HEK293 (cell line): ENCODE measurements around the gene SLC6A17.

Source experiments
- AEBP2 ChIP-seq: fragments of 450-650 bp; formaldehyde crosslinking; IDR thresholded peaks from 2 replicates; pipeline ENCODE4 v1.5.1; 2016; ENCODE audit warnings: missing biosample characterization, missing genetic modification characterization, borderline replicate concordance
- GLI4 ChIP-seq: fragments of 450-650 bp; formaldehyde crosslinking; IDR thresholded peaks from 2 replicates; pipeline ENCODE4 v1.5.1; 2016; ENCODE audit warnings: missing biosample characterization, missing genetic modification characterization
- IKZF3 ChIP-seq: fragments of 450-650 bp; IDR thresholded peaks from 2 replicates; pipeline ENCODE4 v1.5.0; 2018; ENCODE audit warnings: missing biosample characterization, mild to moderate bottlenecking, missing genetic modification characterization, moderate library complexity
- INSM2 ChIP-seq: fragments of 450-650 bp; formaldehyde crosslinking; IDR thresholded peaks from 2 replicates; pipeline ENCODE4 v1.5.1; 2016; ENCODE audit warnings: missing biosample characterization, missing genetic modification characterization
- KLF9 ChIP-seq: fragments of 450-650 bp; formaldehyde crosslinking; IDR thresholded peaks from 2 replicates; pipeline ENCODE4 v1.5.1; 2016; ENCODE audit warnings: missing biosample characterization, missing genetic modification characterization, low read depth
- PRDM2 ChIP-seq: fragments of 450-650 bp; formaldehyde crosslinking; IDR thresholded peaks from 2 replicates; pipeline ENCODE4 v1.5.1; 2016; ENCODE audit warnings: missing biosample characterization, missing genetic modification characterization, borderline replicate concordance
- PRDM6 ChIP-seq: fragments of 450-650 bp; formaldehyde crosslinking; IDR thresholded peaks from 2 replicates; pipeline ENCODE4 v1.5.1; 2017; ENCODE audit warnings: missing biosample characterization, missing genetic modification characterization
- SCRT2 ChIP-seq: fragments of 450-650 bp; formaldehyde crosslinking; IDR thresholded peaks from 2 replicates; pipeline ENCODE4 v1.5.1; 2016; ENCODE audit warnings: missing biosample characterization, missing genetic modification characterization
- ZBTB11 ChIP-seq: fragments of 450-650 bp; formaldehyde crosslinking; conservative IDR thresholded peaks from 2 replicates; pipeline ENCODE4 v1.5.1; 2016; ENCODE audit warnings: low read depth, missing biosample characterization, missing genetic modification characterization
- ZBTB17 ChIP-seq: fragments of 450-650 bp; formaldehyde crosslinking; IDR thresholded peaks from 2 replicates; pipeline ENCODE4 v1.5.1; 2016; ENCODE audit warnings: missing biosample characterization, missing genetic modification characterization
- ZBTB21 ChIP-seq: fragments of 450-650 bp; formaldehyde crosslinking; IDR thresholded peaks from 2 replicates; pipeline ENCODE4 v1.5.1; 2017; ENCODE audit warnings: missing biosample characterization, missing genetic modification characterization
- ZNF175 ChIP-seq: fragments of 450-650 bp; formaldehyde crosslinking; IDR thresholded peaks from 2 replicates; pipeline ENCODE4 v1.5.1; 2016; ENCODE audit warnings: missing biosample characterization, missing genetic modification characterization
- ZNF221 ChIP-seq: fragments of 450-650 bp; formaldehyde crosslinking; IDR thresholded peaks from 2 replicates; pipeline ENCODE4 v1.5.1; 2017; ENCODE audit warnings: missing biosample characterization, missing genetic modification characterization, borderline replicate concordance
- ZNF239 ChIP-seq: fragments of 450-650 bp; formaldehyde crosslinking; IDR thresholded peaks from 2 replicates; pipeline ENCODE4 v1.5.1; 2016; ENCODE audit warnings: missing biosample characterization, missing genetic modification characterization
- ZNF335 ChIP-seq: fragments of 450-650 bp; formaldehyde crosslinking; conservative IDR thresholded peaks from 2 replicates; pipeline ENCODE4 v1.5.1; 2016; ENCODE audit warnings: missing biosample characterization, missing genetic modification characterization
- ZNF350 ChIP-seq: fragments of 450-650 bp; formaldehyde crosslinking; IDR thresholded peaks from 2 replicates; pipeline ENCODE4 v1.5.0; 2017; ENCODE audit warnings: missing biosample characterization, mild to moderate bottlenecking, missing genetic modification characterization
- ZNF404 ChIP-seq: fragments of 450-650 bp; formaldehyde crosslinking; IDR thresholded peaks from 2 replicates; pipeline ENCODE4 v1.5.1; 2017; ENCODE audit warnings: missing biosample characterization, missing genetic modification characterization
- ZNF571 ChIP-seq: fragments of 450-650 bp; formaldehyde crosslinking; IDR thresholded peaks from 2 replicates; pipeline ENCODE4 v1.5.0; 2017; ENCODE audit warnings: missing biosample characterization, missing genetic modification characterization
- ZNF600 ChIP-seq: fragments of 450-650 bp; formaldehyde crosslinking; IDR thresholded peaks from 2 replicates; pipeline ENCODE4 v1.5.1; 2016; ENCODE audit warnings: missing biosample characterization, missing genetic modification characterization
- ZNF621 ChIP-seq: fragments of 450-650 bp; formaldehyde crosslinking; IDR thresholded peaks from 2 replicates; pipeline ENCODE4 v1.5.1; 2017; ENCODE audit warnings: missing biosample characterization, missing genetic modification characterization
- ZNF664 ChIP-seq: fragments of 450-650 bp; formaldehyde crosslinking; IDR thresholded peaks from 2 replicates; pipeline ENCODE4 v1.5.1; 2016; ENCODE audit warnings: missing biosample characterization, missing genetic modification characterization
- ZNF704 ChIP-seq: fragments of 450-650 bp; formaldehyde crosslinking; IDR thresholded peaks from 2 replicates; pipeline ENCODE4 v1.5.1; 2016; ENCODE audit warnings: missing biosample characterization, missing genetic modification characterization
- ZXDB ChIP-seq: fragments of 450-650 bp; formaldehyde crosslinking; IDR thresholded peaks from 2 replicates; pipeline ENCODE4 v1.5.1; 2016; ENCODE audit warnings: missing biosample characterization, missing genetic modification characterization

Gene SLC6A17

GRCh38 chr1:110210604-110211495, 60.6 kb downstream of the SLC6A17 start (continued):
- TF ChIP-seq ZXDB: peak; percentile 57; the same call in 1 of the 2 replicates
- TF ChIP-seq GLI4 (tag by site-specific recombination): 0 out of 2 replicates have a peak, but pooled peaks have one; percentile 39
- 0 out of 2 replicates have a peak, but pooled peaks have one; percentile 12 for TF ChIP-seq IKZF3 (tag by site-specific recombination)
- peak; percentile 71; the same call in 1 of the 2 replicates for TF ChIP-seq ZNF600 (tag by site-specific recombination)
- TF ChIP-seq ZNF175: no peak
- TF ChIP-seq ZNF350 (tag by site-specific recombination): no peak
- TF ChIP-seq ZBTB11 (tag by site-specific recombination): peak; percentile 95
- peak; percentile 87 for TF ChIP-seq KLF9 (tag by site-specific recombination)
- TF ChIP-seq ZNF704 (tag by site-specific recombination): no peak
- no peak for TF ChIP-seq ZBTB21
- no peak for TF ChIP-seq ZNF239 (tag by site-specific recombination)
- TF ChIP-seq AEBP2: no peak
- TF ChIP-seq ZNF335 (tag by site-specific recombination): peak; percentile 75
- TF ChIP-seq ZNF221 (tag by site-specific recombination): no peak
- peak; percentile 43; the same call in 1 of the 2 replicates for TF ChIP-seq ZBTB17 (tag by site-specific recombination)
- no peak for TF ChIP-seq INSM2
- no peak for TF ChIP-seq PRDM6 (tag by site-specific recombination)
- TF ChIP-seq SCRT2 (tag by site-specific recombination): peak; percentile 99
- no peak for TF ChIP-seq ZNF404 (tag by site-specific recombination)
- no peak for TF ChIP-seq PRDM2 (tag by site-specific recombination)
- no peak for TF ChIP-seq ZNF664 (tag by site-specific recombination)
- no peak for TF ChIP-seq ZNF621
- no peak for TF ChIP-seq ZNF571 (tag by site-specific recombination)
